ENCODE results near the gene FGF14. TPM values are rescaled to one million over a fixed set of nuclear protein-coding genes. Genes with fewer than 3 reads are reported as not detected.

The FGF14 gene
- total RNA-seq, 1 donor from 2014 or later, result 0.23 TPM

DNA sequence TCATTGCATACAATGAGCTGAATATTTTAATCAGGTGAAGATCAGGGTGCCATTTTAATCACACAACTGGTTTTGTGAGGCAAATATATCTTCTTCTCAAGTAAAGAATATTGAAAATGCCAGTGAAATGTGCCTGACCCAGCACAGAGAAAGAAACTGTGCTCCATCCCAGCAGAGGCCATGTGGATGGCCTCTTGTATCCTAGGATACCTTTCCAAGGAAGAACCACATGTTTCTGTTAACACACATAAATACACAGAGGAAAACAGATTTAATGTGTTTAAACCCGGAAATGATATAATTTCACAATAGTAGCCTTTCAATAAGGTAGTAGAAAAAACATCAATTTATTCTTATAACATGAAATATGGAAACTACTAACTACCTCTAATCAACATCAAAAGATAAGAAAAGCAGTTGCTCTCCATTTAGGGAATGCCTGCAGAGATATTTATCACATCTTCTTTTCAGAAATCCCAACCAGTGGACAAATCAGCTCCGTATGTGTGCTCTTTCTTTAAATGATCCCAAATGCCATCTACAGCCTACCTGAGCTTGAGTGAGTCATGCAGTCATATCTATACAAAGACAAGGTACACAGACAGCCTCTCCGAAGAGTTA, 157.1 kb downstream of the FGF14 start:
- H3K27ac ChIP-seq (ENCODE audit: low read depth, low read length), result no peak overlapping the region
- H3K4me1 Mint-ChIP-seq (ENCODE audit: low read depth, unreplicated experiment), result no peaks in the 10 kb centered on the region
- H3K36me3 ChIP-seq (ENCODE audit: insufficient read depth, low read length), result no peaks in the 10 kb centered on the region
- no peaks in the 10 kb centered on the region for H3K79me2 ChIP-seq (ENCODE audit: insufficient read depth, low read length)
- H3K4me3 ChIP-seq (ENCODE audit: insufficient read depth, low read depth, low read length), result no peak overlapping the region
- H3K4me3 Mint-ChIP-seq (ENCODE audit: unreplicated experiment), result no peak overlapping the region
- no peaks in the 10 kb centered on the region for H4K20me1 ChIP-seq (ENCODE audit: insufficient read depth, low read length)
- FAIRE-seq (no peak), DNase-seq (ENCODE audit: low read depth) (no peak)
- no peak overlapping the region for H3K27ac Mint-ChIP-seq (ENCODE audit: unreplicated experiment)
- no peaks in the 10 kb centered on the region for H3K36me3 Mint-ChIP-seq (ENCODE audit: low read depth, unreplicated experiment)
- no peaks in the 10 kb centered on the region for H3K4me1 ChIP-seq (ENCODE audit: insufficient read depth, low read length)
- no peak overlapping the region for H3K9ac ChIP-seq (ENCODE audit: low read length)
- H3K27me3 ChIP-seq (ENCODE audit: insufficient read depth, low read length), result no peaks in the 10 kb centered on the region
- peaks cover 1% of the 10 kb centered on the region for H3K9me3 Mint-ChIP-seq (ENCODE audit: unreplicated experiment)
- no peaks in the 10 kb centered on the region for H3K27me3 Mint-ChIP-seq (ENCODE audit: low read depth, unreplicated experiment)
- no peak overlapping the region for H2AFZ ChIP-seq (ENCODE audit: low read depth, low read length)
- no peak overlapping the region for H3K4me2 ChIP-seq (ENCODE audit: low read length)
- TF ChIP-seq, protein P1, sequence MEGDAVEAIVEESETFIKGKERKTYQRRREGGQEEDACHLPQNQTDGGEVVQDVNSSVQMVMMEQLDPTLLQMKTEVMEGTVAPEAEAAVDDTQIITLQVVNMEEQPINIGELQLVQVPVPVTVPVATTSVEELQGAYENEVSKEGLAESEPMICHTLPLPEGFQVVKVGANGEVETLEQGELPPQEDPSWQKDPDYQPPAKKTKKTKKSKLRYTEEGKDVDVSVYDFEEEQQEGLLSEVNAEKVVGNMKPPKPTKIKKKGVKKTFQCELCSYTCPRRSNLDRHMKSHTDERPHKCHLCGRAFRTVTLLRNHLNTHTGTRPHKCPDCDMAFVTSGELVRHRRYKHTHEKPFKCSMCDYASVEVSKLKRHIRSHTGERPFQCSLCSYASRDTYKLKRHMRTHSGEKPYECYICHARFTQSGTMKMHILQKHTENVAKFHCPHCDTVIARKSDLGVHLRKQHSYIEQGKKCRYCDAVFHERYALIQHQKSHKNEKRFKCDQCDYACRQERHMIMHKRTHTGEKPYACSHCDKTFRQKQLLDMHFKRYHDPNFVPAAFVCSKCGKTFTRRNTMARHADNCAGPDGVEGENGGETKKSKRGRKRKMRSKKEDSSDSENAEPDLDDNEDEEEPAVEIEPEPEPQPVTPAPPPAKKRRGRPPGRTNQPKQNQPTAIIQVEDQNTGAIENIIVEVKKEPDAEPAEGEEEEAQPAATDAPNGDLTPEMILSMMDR (IDR thresholded peaks at IDR 0.05; ENCODE audit: insufficient read depth, low read depth, low read length), result no peak
- TF ChIP-seq EZH2 (IDR thresholded peaks at IDR 0.05; ENCODE audit: insufficient read depth, low read length), result no peak
- H3K9me3 ChIP-seq (ENCODE audit: insufficient read depth, low read depth, low read length), result no peaks in the 10 kb centered on the region

DNA sequence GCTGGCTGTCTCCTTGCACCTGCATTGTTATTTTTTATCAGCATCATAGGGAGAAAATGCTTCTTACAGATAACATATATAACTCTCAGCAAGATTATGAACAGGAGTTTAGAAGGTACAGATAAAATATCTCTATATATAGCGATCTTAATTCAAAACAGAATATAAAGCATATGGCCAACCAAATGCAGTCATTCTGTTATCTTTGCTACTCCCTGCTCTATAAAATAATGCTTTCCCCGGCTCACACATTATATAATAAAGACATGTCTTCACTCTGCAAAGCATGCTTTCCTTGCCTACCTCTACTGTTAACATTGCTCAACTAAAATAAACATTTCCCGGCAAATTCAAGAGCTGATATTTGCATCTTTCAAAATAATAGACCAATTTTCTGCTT, 161.7 kb downstream of the FGF14 start:
- Histone ChIP-seq H2AFZ (ENCODE audit: low read depth, low read length) (no peak overlapping the region), H3K36me3 (ENCODE audit: insufficient read depth, low read length) (no peaks in the 10 kb centered on the region), H3K9ac (ENCODE audit: low read length) (no peak overlapping the region), H3K4me1 (ENCODE audit: insufficient read depth, low read length) (no peaks in the 10 kb centered on the region), H3K4me2 (ENCODE audit: low read length) (no peak overlapping the region), H4K20me1 (ENCODE audit: insufficient read depth, low read length) (no peaks in the 10 kb centered on the region), H3K27me3 (ENCODE audit: insufficient read depth, low read length) (no peaks in the 10 kb centered on the region), H3K79me2 (ENCODE audit: insufficient read depth, low read length) (no peaks in the 10 kb centered on the region), H3K27ac (ENCODE audit: low read depth, low read length) (no peak overlapping the region), H3K9me3 (ENCODE audit: insufficient read depth, low read depth, low read length) (no peaks in the 10 kb centered on the region), H3K4me3 (ENCODE audit: insufficient read depth, low read depth, low read length) (no peak overlapping the region)
- Mint-ChIP-seq H3K4me1 (ENCODE audit: low read depth, unreplicated experiment) (no peaks in the 10 kb centered on the region), H3K4me3 (ENCODE audit: unreplicated experiment) (no peak overlapping the region), H3K36me3 (ENCODE audit: low read depth, unreplicated experiment) (no peaks in the 10 kb centered on the region), H3K27me3 (ENCODE audit: low read depth, unreplicated experiment) (no peaks in the 10 kb centered on the region), H3K27ac (ENCODE audit: unreplicated experiment) (no peak overlapping the region), H3K9me3 (ENCODE audit: unreplicated experiment) (no peaks in the 10 kb centered on the region)
- TF ChIP-seq EZH2 (IDR thresholded peaks at IDR 0.05; ENCODE audit: insufficient read depth, low read length), result no peak
- TF ChIP-seq, protein P1 (IDR thresholded peaks at IDR 0.05; ENCODE audit: insufficient read depth, low read depth, low read length), result no peak
- DNase-seq (ENCODE audit: low read depth), result no peak
- FAIRE-seq, result no peak

DNA sequence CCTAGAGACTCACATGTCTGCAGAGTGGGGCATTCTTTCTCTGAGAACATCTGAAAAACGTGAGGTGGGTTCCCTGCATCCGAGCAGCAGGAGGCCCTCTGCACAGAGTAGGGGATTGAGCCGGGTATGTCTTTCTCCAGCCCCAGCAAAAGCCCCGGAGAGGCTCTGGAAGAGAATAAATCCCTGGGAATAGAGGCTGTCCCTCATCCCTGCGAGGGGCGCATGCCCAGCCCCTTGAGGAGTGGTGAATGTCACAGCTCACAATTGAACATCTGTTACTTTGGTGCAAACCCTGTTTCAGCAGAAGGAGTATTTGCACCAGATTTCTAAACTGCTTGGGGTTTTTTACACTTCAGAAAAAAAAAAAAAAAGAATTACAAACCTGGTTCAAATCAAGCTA, 164.6 kb downstream of the FGF14 start:
- Histone ChIP-seq H4K20me1 (ENCODE audit: insufficient read depth, low read length) (no peaks in the 10 kb centered on the region), H3K27me3 (ENCODE audit: insufficient read depth, low read length) (no peaks in the 10 kb centered on the region), H3K79me2 (ENCODE audit: insufficient read depth, low read length) (no peaks in the 10 kb centered on the region), H3K27ac (ENCODE audit: low read depth, low read length) (no peak overlapping the region), H3K4me2 (ENCODE audit: low read length) (no peak overlapping the region), H3K9ac (ENCODE audit: low read length) (no peak overlapping the region), H3K9me3 (ENCODE audit: insufficient read depth, low read depth, low read length) (no peaks in the 10 kb centered on the region), H3K4me3 (ENCODE audit: insufficient read depth, low read depth, low read length) (no peak overlapping the region), H2AFZ (ENCODE audit: low read depth, low read length) (no peak overlapping the region), H3K4me1 (ENCODE audit: insufficient read depth, low read length) (no peaks in the 10 kb centered on the region), H3K36me3 (ENCODE audit: insufficient read depth, low read length) (no peaks in the 10 kb centered on the region)
- Mint-ChIP-seq H3K4me1 (ENCODE audit: low read depth, unreplicated experiment) (no peaks in the 10 kb centered on the region), H3K27ac (ENCODE audit: unreplicated experiment) (no peak overlapping the region), H3K36me3 (ENCODE audit: low read depth, unreplicated experiment) (no peaks in the 10 kb centered on the region), H3K9me3 (ENCODE audit: unreplicated experiment) (no peaks in the 10 kb centered on the region), H3K4me3 (ENCODE audit: unreplicated experiment) (no peak overlapping the region), H3K27me3 (ENCODE audit: low read depth, unreplicated experiment) (no peaks in the 10 kb centered on the region)
- TF ChIP-seq EZH2 (IDR thresholded peaks at IDR 0.05; ENCODE audit: insufficient read depth, low read length), result no peak
- TF ChIP-seq, protein P1 (IDR thresholded peaks at IDR 0.05; ENCODE audit: insufficient read depth, low read depth, low read length), result no peak
- DNase-seq (ENCODE audit: low read depth) (no peak), FAIRE-seq (no peak)

Measured in astrocyte (in vitro differentiated cells and primary cell).